GM12873 (cell line): ENCODE measurements around the gene PTPRO.

Source experiments
- TF ChIP-seq, protein P1 (sequence below): IDR thresholded peaks from 2 replicates; pipeline ENCODE4 v1.5.1; 2012; ENCODE audit warnings: low read depth, mild to moderate bottlenecking, moderate library complexity, low read length, control low read depth; ENCODE audit not compliant: insufficient read depth; ENCODE audit errors: missing control alignments

The PTPRO gene

DNA sequence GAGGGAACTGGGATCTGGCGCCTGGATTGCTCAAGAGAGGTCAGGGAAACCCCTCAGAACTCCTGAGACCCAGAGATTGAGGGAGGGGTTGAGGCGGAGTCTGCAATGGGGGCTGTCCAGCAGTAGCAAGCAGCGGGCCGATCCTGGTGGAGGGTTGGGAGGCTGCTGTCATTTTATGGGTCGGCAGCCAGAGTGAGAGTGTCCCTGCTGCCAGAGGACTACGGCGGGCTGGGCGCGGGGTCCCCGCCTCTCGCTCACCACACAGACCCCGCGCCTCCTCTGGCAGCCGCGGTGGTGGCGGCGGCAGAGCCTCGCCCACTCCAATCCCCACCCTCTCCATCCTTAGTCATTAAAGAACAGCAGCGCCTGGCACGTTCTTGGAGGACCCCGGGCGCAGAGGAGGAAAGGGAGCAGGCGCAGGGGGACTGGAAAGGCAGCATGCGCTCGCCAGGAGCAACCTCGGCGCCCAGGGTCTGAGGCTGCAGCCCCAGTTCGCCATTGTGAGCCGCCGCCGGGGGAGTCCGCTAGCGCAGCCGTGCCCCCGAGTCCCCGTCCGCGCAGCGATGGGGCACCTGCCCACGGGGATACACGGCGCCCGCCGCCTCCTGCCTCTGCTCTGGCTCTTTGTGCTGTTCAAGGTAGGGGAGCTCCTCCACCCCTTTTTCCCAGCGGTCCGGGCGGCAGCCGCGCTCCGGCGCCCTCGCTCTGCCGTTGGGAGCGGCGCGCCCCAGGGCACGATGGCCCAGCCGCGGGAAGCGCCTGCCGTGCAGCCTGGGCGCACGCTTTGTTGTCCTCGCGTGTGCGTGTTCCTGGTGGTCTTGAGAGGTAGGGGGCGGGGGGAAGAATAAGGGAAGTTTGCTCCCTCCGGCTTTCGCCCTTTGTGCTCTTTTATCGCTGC lies at the start of gene PTPRO:
Gene PTPRO, plus strand, starts transcription at position 345 of the 898 bp plus-strand sequence.
- TF ChIP-seq, protein P1, sequence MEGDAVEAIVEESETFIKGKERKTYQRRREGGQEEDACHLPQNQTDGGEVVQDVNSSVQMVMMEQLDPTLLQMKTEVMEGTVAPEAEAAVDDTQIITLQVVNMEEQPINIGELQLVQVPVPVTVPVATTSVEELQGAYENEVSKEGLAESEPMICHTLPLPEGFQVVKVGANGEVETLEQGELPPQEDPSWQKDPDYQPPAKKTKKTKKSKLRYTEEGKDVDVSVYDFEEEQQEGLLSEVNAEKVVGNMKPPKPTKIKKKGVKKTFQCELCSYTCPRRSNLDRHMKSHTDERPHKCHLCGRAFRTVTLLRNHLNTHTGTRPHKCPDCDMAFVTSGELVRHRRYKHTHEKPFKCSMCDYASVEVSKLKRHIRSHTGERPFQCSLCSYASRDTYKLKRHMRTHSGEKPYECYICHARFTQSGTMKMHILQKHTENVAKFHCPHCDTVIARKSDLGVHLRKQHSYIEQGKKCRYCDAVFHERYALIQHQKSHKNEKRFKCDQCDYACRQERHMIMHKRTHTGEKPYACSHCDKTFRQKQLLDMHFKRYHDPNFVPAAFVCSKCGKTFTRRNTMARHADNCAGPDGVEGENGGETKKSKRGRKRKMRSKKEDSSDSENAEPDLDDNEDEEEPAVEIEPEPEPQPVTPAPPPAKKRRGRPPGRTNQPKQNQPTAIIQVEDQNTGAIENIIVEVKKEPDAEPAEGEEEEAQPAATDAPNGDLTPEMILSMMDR, result no peak

DNA sequence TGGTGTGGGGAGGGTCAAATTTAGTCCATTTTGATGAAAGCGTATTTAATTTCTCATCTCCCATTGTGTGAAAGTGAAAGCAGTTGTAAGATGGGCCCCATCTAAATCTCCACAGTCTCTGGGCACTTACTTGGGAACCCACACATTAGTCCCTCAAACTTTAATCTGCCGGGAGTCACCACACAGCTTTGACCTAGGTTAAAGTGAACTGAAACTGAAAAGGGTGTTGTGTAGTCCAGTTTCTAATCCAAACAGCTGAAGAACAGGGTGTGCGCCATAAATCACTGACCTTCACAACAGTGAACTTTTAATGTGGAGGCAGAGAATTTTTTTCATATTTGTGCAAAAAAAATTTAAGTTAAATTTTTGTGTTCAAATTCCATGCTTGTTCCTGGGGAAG lies 48.4 kb upstream of the PTPRO start:
- TF ChIP-seq, protein P1, result no peak

DNA sequence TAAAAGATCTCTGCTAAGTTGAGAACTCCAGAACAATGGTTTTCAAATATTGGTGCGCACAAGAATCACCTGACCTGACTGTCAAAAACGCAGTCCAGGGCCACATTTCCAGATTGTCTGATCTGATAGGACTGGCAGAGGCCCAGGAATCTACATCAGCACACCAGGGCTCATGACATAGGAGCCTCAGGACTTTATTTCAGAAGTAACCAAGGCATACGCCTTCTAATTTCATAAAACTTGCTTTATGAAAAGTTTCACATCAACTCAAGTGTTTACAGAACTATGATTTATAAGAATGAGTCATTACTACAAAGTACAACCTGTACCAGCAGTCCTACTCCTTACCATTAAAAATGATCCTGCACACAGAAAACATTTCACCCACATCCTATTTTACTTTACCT lies 47.7 kb upstream of the PTPRO start:
- TF ChIP-seq, protein P1, result no peak

DNA sequence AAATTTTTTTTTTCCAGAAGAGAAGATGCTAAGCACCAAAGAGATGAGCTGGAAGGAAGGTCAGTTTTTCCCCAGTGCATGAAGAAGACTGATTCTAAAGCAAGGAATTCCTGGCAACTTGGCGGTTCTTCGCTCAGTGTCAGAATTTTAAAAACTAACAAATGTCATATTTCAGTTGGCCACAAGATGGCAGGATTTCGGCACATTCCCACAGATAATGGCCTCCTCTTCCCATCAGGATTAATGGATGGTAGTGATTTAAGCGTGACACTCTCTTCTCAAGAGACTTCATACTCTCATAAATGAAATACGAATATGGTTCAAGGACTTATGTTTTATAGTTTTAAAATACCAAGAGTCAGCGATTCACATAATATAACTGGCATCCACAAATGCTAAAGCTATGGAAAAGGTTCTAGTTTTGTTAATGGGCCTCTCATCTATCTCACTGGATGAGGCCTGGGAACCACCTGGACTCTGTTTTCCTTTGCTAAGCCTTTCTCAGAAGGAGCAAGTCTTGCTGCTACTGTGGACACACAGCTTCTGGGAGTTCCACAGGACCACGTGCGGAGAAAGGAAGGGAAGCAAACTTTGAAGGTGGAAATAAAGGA lies 46.1 kb upstream of the PTPRO start:
- TF ChIP-seq, protein P1, result peak; percentile 64

DNA sequence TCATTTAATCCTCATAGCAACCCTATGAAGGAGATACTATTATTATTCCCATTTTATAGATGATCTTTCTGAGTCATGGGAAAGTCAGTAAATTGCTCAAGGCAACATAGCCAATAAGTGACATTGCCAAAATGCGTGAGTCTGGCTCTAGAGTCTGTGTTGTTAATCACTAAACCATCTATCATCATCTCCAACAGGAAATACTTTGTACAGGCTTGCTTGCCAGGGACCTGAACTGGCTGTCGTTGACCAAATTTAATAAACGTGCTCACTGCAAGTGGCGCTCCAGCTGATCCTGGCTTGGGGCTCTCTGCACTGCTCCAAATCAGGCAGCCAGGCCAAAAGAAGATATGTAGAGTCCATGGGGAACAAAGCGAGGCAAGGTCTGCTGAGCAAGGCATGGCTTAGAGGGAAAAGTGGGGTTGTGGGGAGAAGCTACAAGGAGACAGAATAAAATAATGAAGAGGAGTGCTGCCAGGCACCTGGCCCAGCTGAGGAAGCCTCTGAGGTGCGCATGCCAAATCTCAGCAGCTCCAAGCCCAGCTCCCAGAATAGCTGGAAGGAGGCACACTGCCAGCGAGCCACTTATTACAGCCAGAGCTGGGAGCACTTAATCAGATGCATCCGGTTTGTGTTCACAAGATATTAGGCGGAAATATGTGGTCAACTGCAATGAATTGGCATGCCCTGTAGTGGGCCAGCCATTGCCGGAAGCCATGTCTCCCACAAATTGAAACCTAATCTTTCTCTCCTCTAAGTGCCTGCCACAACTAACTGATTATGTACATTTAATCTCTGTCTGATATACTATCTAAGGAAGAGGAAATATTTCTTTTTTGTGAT lies 43.3 kb upstream of the PTPRO start:
- TF ChIP-seq, protein P1, result no peak

DNA sequence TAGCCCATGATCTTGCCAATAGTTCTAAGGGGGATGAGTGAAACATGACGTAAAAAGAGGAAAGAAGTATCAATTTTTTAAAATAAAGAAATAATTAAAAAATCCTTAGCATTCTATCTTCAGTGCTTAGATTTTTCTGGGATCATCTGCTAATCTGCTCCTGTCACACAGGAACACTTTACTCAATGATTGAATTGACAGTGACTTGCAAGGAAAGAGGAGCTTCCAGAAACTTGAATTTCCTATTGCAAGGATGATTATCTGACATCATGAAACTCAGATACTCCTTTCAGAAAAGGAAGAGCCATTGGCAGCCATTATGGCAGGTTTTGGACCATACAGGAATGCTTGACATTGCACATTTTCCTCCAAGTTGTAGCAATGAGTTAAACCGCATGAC lies 41.4 kb upstream of the PTPRO start:
- TF ChIP-seq, protein P1, result no peak

DNA sequence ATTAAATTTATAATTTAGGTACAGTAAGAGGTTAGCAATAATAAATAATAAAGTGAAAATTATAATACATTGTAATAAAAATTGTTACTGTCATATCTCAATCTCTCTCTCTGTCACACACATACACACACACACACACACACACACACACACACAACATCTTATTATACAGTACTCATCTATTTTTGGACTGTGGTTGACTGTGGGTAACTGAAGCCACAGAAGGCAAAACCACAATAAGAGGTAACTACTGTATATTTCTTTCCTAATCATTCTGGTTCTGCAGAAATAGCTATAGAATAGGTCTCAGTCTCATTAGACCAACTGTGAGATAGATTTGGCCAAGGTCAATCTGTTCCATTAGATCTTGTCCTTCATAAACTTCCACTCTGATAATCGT lies 33.1 kb upstream of the PTPRO start:
- TF ChIP-seq, protein P1, result no peak
